ENCODE results near the gene KLF5. TPM values are rescaled to one million over a fixed set of nuclear protein-coding genes. Genes with fewer than 3 reads are reported as not detected.

Gene KLF5
- total RNA-seq, result 10 to 100 TPM in 2 of 4 donors, 1 to 10 TPM in 2; 3.6 to 32.3 (median 9.6) TPM

DNA sequence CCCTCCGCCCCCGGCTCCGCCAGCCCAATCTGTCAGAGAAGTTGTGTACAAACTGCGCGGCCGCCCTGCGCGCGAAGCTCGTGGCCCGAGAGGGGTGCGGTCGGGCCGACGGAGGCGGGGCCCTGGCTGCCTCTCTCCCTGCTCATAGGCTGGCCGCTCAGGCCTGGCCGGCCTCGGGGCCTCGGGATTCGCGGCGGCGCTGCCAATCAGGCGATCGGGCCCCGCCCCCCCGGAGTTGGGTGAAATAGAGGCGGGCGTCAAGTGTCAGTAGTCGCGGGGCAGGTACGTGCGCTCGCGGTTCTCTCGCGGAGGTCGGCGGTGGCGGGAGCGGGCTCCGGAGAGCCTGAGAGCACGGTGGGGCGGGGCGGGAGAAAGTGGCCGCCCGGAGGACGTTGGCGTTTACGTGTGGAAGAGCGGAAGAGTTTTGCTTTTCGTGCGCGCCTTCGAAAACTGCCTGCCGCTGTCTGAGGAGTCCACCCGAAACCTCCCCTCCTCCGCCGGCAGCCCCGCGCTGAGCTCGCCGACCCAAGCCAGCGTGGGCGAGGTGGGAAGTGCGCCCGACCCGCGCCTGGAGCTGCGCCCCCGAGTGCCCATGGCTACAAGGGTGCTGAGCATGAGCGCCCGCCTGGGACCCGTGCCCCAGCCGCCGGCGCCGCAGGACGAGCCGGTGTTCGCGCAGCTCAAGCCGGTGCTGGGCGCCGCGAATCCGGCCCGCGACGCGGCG lies at the start of gene KLF5:
KLF5 (plus strand) TSS at position 270 of the 724 bp plus-strand sequence; CDS start at position 593, 323 bp downstream.
- DNase-seq (ENCODE audit: low spot score) (peak; percentile 96), ATAC-seq (ENCODE audit: low FRiP score) (peak; percentile 92)
- TF ChIP-seq CTCF (IDR thresholded peaks at IDR 0.05), result no peak

- no peak for DNase-seq (ENCODE audit: low spot score)
- ATAC-seq (ENCODE audit: low FRiP score), result no peak
- TF ChIP-seq CTCF (IDR thresholded peaks at IDR 0.05), result no peak
These were observed 47.1 kb upstream of the KLF5 start for GRCh38 chr13:73011751-73012150.

- DNase-seq (ENCODE audit: low spot score) (no peak), ATAC-seq (ENCODE audit: low FRiP score) (no peak)
- TF ChIP-seq CTCF (IDR thresholded peaks at IDR 0.05), result no peak
These were observed 43.0 kb upstream of the KLF5 start for GRCh38 chr13:73015805-73016204.

DNA sequence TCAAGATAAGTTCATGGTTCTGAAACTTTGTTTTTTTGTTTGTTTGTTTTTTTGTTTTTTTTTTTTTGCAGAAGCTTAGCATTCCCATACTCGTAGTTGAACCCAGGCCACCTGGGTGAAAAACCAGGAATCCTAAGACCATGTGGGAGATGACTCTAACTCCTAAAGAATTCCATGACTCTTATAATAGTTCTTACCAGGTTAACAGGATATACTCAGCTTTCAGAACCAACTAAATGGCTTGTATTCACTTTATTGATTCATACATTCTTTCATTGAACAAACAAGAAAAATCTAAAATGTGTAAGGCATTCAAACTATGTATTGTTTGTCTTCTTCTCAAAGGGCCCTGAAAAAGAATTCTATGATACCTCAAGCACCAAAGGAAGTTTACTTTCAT lies 40.5 kb upstream of the KLF5 start:
- DNase-seq (ENCODE audit: low spot score), result no peak
- no peak for TF ChIP-seq CTCF (IDR thresholded peaks at IDR 0.05)
- ATAC-seq (ENCODE audit: low FRiP score), result no peak

DNA sequence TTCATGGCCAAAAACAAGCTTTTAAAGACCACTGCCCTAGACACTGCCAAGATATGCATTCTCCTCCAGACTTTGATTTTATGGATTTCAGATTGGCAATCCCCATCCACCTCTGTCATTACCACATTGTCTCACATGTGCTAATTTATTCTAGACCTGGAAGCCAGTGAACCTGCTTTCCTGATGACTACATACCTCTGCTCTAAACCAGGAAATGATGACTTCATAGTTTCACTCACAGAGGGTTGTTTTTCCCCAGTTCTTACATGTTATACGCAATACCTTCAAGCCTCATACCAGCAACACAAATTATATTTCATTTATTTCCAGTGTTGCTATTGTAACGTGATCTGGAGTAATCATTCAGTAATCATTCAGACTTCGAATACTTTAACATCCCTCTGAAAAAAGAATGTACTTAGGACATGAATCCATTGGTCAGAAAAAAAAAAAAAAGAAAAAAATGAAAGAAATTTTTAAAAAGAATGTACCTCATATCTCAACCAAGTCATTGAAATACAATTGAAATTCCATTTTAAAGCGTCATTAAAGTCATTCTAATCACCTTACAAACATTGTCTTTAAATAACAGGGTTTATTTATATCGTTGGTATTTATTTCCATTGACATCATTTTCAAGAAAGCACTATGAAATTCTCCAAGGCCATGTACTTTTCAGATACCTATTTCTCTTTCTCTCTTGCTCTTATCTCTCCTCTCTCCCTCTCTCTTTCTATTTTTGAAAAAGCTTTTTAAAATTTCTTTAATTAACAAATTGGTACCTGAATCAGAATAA lies 33.4 kb upstream of the KLF5 start:
- TF ChIP-seq CTCF (IDR thresholded peaks at IDR 0.05), result no peak
- DNase-seq (ENCODE audit: low spot score) (no peak), ATAC-seq (ENCODE audit: low FRiP score) (no peak)

- DNase-seq (ENCODE audit: low spot score) (no peak), ATAC-seq (ENCODE audit: low FRiP score) (no peak)
- TF ChIP-seq CTCF (IDR thresholded peaks at IDR 0.05), result no peak
These were observed 23.9 kb upstream of the KLF5 start for GRCh38 chr13:73034901-73035300.

Measured in omental fat pad (tissue), 4 donors.